HG03103 (cell line): ENCODE results near the gene GSC.
"Not testable (repeated sequence)": the region's sequence is repeated elsewhere in the genome, so short reads cannot be mapped to it uniquely, and the experiment has no call there.

ENCODE experiments used
- ATAC-seq: cut with Tn5 transposase; IDR thresholded peaks from one replicate; pipeline ENCODE4 v1.9.1; 2021; ENCODE audit warnings: low read depth; ENCODE audit not compliant: unreplicated experiment

Gene GSC

GRCh38 chr14:94747739-94748138, 22.2 kb downstream of the GSC start:
- ATAC-seq: no peak

- not testable (repeated sequence) for ATAC-seq
These were observed 22.8 kb downstream of the GSC start for GRCh38 chr14:94747153-94747552.

GRCh38 chr14:94746131-94746530, 23.8 kb downstream of the GSC start:
- no peak for ATAC-seq

GRCh38 chr14:94738751-94739150, 31.2 kb downstream of the GSC start:
- no peak for ATAC-seq

- no peak for ATAC-seq
These were observed 31.8 kb downstream of the GSC start for GRCh38 chr14:94738097-94738496.

GRCh38 chr14:94728950-94729349, 41.0 kb downstream of the GSC start:
- no peak for ATAC-seq

- not testable (repeated sequence) for ATAC-seq
These were observed 41.5 kb downstream of the GSC start for GRCh38 chr14:94728440-94728839.

- ATAC-seq: not testable (repeated sequence)
These were observed 43.3 kb downstream of the GSC start for GRCh38 chr14:94726649-94727048.

GRCh38 chr14:94724993-94725392, 44.9 kb downstream of the GSC start:
- no peak for ATAC-seq

- no peak for ATAC-seq
These were observed 47.5 kb downstream of the GSC start for GRCh38 chr14:94722397-94722796.
